ENCODE results near the gene RBP7. TPM values are rescaled to one million over a fixed set of nuclear protein-coding genes. Genes with fewer than 3 reads are reported as not detected.

Gene RBP7
- total RNA-seq, 1 experiment from 2014 or later: 11.7 TPM

GRCh38 chr1:10065344-10065685 lies 68.3 kb downstream of the RBP7 start:
- CTCF ChIA-PET: no interaction called here
- H3K27me3 Mint-ChIP-seq (ENCODE audit: insufficient read depth, unreplicated experiment): no peaks in the 10 kb centered on the region
- peaks cover 6% of the 10 kb centered on the region for H3K4me1 Mint-ChIP-seq (ENCODE audit: low read depth, unreplicated experiment)
- no peak for DNase-seq
- Histone ChIP-seq H3K36me3 (ENCODE audit: control insufficient read depth, insufficient read depth, low read length) (no peaks in the 10 kb centered on the region), H3K27me3 (replicated peaks; ENCODE audit: control insufficient read depth, insufficient read depth, low read length) (no peaks in the 10 kb centered on the region), H3K4me3 (ENCODE audit: low read depth, low read length) (no peak overlapping the region), H3K9me3 (no peaks in the 10 kb centered on the region), H3K4me1 (peaks cover 4% of the 10 kb centered on the region; the same call in 1 of the 2 replicates)
- H3K4me3 Mint-ChIP-seq (ENCODE audit: unreplicated experiment): no peak overlapping the region
- POLR2A ChIA-PET: no interaction called here
- H3K36me3 Mint-ChIP-seq (ENCODE audit: insufficient read depth, unreplicated experiment): peaks cover 4% of the 10 kb centered on the region
- H3K9me3 Mint-ChIP-seq (ENCODE audit: unreplicated experiment): no peaks in the 10 kb centered on the region
- TF ChIP-seq, protein P1, sequence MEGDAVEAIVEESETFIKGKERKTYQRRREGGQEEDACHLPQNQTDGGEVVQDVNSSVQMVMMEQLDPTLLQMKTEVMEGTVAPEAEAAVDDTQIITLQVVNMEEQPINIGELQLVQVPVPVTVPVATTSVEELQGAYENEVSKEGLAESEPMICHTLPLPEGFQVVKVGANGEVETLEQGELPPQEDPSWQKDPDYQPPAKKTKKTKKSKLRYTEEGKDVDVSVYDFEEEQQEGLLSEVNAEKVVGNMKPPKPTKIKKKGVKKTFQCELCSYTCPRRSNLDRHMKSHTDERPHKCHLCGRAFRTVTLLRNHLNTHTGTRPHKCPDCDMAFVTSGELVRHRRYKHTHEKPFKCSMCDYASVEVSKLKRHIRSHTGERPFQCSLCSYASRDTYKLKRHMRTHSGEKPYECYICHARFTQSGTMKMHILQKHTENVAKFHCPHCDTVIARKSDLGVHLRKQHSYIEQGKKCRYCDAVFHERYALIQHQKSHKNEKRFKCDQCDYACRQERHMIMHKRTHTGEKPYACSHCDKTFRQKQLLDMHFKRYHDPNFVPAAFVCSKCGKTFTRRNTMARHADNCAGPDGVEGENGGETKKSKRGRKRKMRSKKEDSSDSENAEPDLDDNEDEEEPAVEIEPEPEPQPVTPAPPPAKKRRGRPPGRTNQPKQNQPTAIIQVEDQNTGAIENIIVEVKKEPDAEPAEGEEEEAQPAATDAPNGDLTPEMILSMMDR (IDR thresholded peaks at IDR 0.05; ENCODE audit: insufficient read depth in 1 of 2, low read depth in 1 of 2, low read length in 1 of 2, severe bottlenecking in 1 of 2, unreplicated experiment in 1 of 2): no peak
- H3K27ac Mint-ChIP-seq (ENCODE audit: unreplicated experiment): no peak overlapping the region
- intact Hi-C loops (cut with micrococcal nuclease; ENCODE audit: unreplicated experiment): no loop called here
- BruUV-seq (replicated peaks): no TSS peak

Small RNA genes lying within 50 kb of the gene (microRNA-seq; reads per million reads assigned to microRNA genes)
- gene MIR5697: 1.9 reads per million, percentile 5 among the genes with 10 or more reads in this experiment

Other genes with a start within 250 kb of the RBP7 start
- 89.2 and 102 TPM in 2 replicates for gene CLSTN1, start 173.3 kb upstream of the RBP7 start, total RNA-seq (2022)
- 17.1 and 17.5 TPM in 2 replicates for gene CTNNBIP1, start 87.0 kb upstream of the RBP7 start, total RNA-seq (2022)
- 27.0 and 33.2 TPM in 2 replicates for gene LZIC, start 53.8 kb upstream of the RBP7 start, total RNA-seq (2022)
- 3.1 and 3.8 TPM in 2 replicates for gene NMNAT1, start 53.8 kb upstream of the RBP7 start, total RNA-seq (2022)
- gene UBE4B, start 35.7 kb downstream of the RBP7 start, total RNA-seq (2022): 40.2 and 40.3 TPM in 2 replicates
- 41.1 and 43.6 TPM in 2 replicates for gene KIF1B, start 213.3 kb downstream of the RBP7 start, total RNA-seq (2022)

Measured in Caco-2 (cell line).